IMR-90 (cell line): ENCODE results near the gene TRIM66. TPM values are rescaled to one million over a fixed set of nuclear protein-coding genes. Genes with fewer than 3 reads are reported as not detected.

Experiments
- ATAC-seq: fragments of 200-7000 bp; cut with Tn5 transposase; 2 replicates; pipeline ENCODE4 v1.9.1; 2020; ENCODE audit warnings: low read depth, mild to moderate bottlenecking, moderate library complexity
- BruUV-seq: library from RNA; stranded (reverse); fragments of 400-500 nt; replicated peaks from 2 replicates; lab custom pipeline; 2021; lab: Mats Ljungman, UMichigan
- CTCF ChIA-PET: fragments of 300-600 bp; formaldehyde crosslinking; extraction: SDS; loops from one replicate; lab custom pipeline; 2021; ENCODE audit warnings: antibody characterized with exemption; lab: Yijun Ruan, JAX
- POLR2A ChIA-PET: fragments of 300-600 bp; sonication (Branson Sonifier 250); formaldehyde crosslinking; loops from one replicate; lab custom pipeline; 2022; ENCODE audit warnings: antibody characterized with exemption; ENCODE audit not compliant: unreplicated experiment; lab: Charles Lee
- DNase-seq: peaks from one replicate; pipeline ENCODE4 v3.0.0; 2013
- H2AFZ ChIP-seq: replicated peaks from 2 replicates; pipeline ENCODE3; 2013; ENCODE audit warnings: low read length, mild to moderate bottlenecking; ENCODE audit not compliant: poor library complexity
- H2AK5ac ChIP-seq: 2 replicates; pipeline ENCODE4 v1.6.1; 2013; ENCODE audit warnings: low read depth, low read length, inconsistent platforms
- H2AK9ac ChIP-seq: replicated peaks from 2 replicates; pipeline ENCODE3; 2013; ENCODE audit warnings: mild to moderate bottlenecking, low read depth, low read length, moderate library complexity; ENCODE audit not compliant: poor library complexity
- H2BK120ac ChIP-seq: 2 replicates; pipeline ENCODE4 v1.6.1; 2013; ENCODE audit warnings: low read depth, low read length, inconsistent platforms
- H2BK15ac ChIP-seq: 3 replicates; pipeline ENCODE4 v1.6.1; 2013; ENCODE audit warnings: low read depth, low read length, inconsistent platforms
- H2BK20ac ChIP-seq: 2 replicates; pipeline ENCODE4 v1.6.1; 2013; ENCODE audit warnings: low read depth, mild to moderate bottlenecking, inconsistent platforms, low read length, moderate library complexity
- H2BK5ac ChIP-seq: 2 replicates; pipeline ENCODE4 v1.6.1; 2013; ENCODE audit warnings: mild to moderate bottlenecking, low read depth, low read length, inconsistent platforms; ENCODE audit not compliant: poor library complexity, severe bottlenecking
- H3K14ac ChIP-seq: replicated peaks from 2 replicates; pipeline ENCODE4 v1.6.1; 2013; ENCODE audit warnings: low read depth, low read length, inconsistent platforms
- H3K18ac ChIP-seq: 2 replicates; pipeline ENCODE4 v1.6.1; 2013; ENCODE audit warnings: low read depth, low read length, control low read depth
- H3K23ac ChIP-seq: 2 replicates; pipeline ENCODE4 v1.6.1; 2013; ENCODE audit warnings: low read depth, low read length, inconsistent platforms
- H3K27ac ChIP-seq: 2 replicates; pipeline ENCODE4 v1.5.1; 2013; ENCODE audit warnings: mild to moderate bottlenecking, control low read depth, low read length; ENCODE audit not compliant: insufficient read depth
- H3K27me3 ChIP-seq: 2 replicates; pipeline ENCODE4 v1.6.1; 2013; ENCODE audit warnings: low read length; ENCODE audit not compliant: control insufficient read depth, insufficient read depth
- H3K36me3 ChIP-seq: 2 replicates; pipeline ENCODE4 v1.6.1; 2013; ENCODE audit warnings: low read length, mixed read lengths; ENCODE audit not compliant: control insufficient read depth, insufficient read depth
- H3K4ac ChIP-seq: 2 replicates; pipeline ENCODE4 v1.6.1; 2013; ENCODE audit warnings: low read depth, low read length, inconsistent platforms
- H3K4me1 ChIP-seq: 2 replicates; pipeline ENCODE4 v1.6.1; 2013; ENCODE audit warnings: low read length, mixed read lengths; ENCODE audit not compliant: control insufficient read depth, insufficient read depth
- H3K4me2 ChIP-seq: 2 replicates; pipeline ENCODE4 v1.6.1; 2013; ENCODE audit warnings: low read depth, mild to moderate bottlenecking, control low read depth, low read length, moderate library complexity
- H3K4me3 ChIP-seq: 2 replicates; pipeline ENCODE4 v1.5.1; 2013; ENCODE audit warnings: low read depth, mild to moderate bottlenecking, control low read depth, low read length, moderate library complexity; ENCODE audit not compliant: insufficient read depth
- H3K56ac ChIP-seq: 2 replicates; pipeline ENCODE4 v1.6.1; 2013; ENCODE audit warnings: low read length, inconsistent platforms; ENCODE audit not compliant: insufficient read depth; ENCODE audit errors: extremely low read depth
- H3K79me1 ChIP-seq, 2 experiments: 2 replicates each; pipeline ENCODE4 v1.6.1; 2013; ENCODE audit warnings: low read length in 2 of 2, inconsistent platforms in 1 of 2, low read depth in 1 of 2
- H3K9ac ChIP-seq: 2 replicates; pipeline ENCODE4 v1.6.1; 2013; ENCODE audit warnings: low read depth, low read length, control low read depth
- H3K9me1 ChIP-seq: 2 replicates; pipeline ENCODE4 v1.6.1; 2013; ENCODE audit warnings: low read length, inconsistent platforms; ENCODE audit not compliant: insufficient read depth
- H3K9me3 ChIP-seq: 2 replicates; pipeline ENCODE4 v1.6.1; 2013; ENCODE audit warnings: low read length; ENCODE audit not compliant: control insufficient read depth, insufficient read depth
- H4K20me1 ChIP-seq: 2 replicates; pipeline ENCODE4 v1.6.1; 2013; ENCODE audit warnings: low read length, inconsistent platforms; ENCODE audit not compliant: insufficient read depth
- H4K5ac ChIP-seq: 2 replicates; pipeline ENCODE4 v1.6.1; 2013; ENCODE audit warnings: mild to moderate bottlenecking, low read depth, low read length, control low read depth
- H4K8ac ChIP-seq, 2 experiments: 2 replicates each; pipeline ENCODE4 v1.6.1; 2013; ENCODE audit warnings: low read depth in 2 of 2, low read length in 2 of 2, control low read depth in 1 of 2, inconsistent platforms in 1 of 2
- H4K91ac ChIP-seq: 2 replicates; pipeline ENCODE4 v1.6.1; 2013; ENCODE audit warnings: low read depth, low read length, inconsistent platforms; ENCODE audit not compliant: insufficient read depth
- MXI1 ChIP-seq: IDR thresholded peaks from 2 replicates; pipeline ENCODE4 v1.6.1; 2012; ENCODE audit warnings: low read depth, mild to moderate bottlenecking, low read length, moderate library complexity, borderline replicate concordance
- RAD21 ChIP-seq: IDR thresholded peaks from 2 replicates; pipeline ENCODE4 v1.6.1; 2012; ENCODE audit warnings: low read length, improper control_type of control experiment
- RCOR1 ChIP-seq: IDR thresholded peaks from 2 replicates; pipeline ENCODE4 v1.6.1; 2012; ENCODE audit warnings: mild to moderate bottlenecking, low read length, improper control_type of control experiment; ENCODE audit not compliant: insufficient replicate concordance
- WGBS, 2 experiments: methylation state at CpG; one replicate each; pipeline versions ENCODE4 v1.1.5 to v1.1.7; 2013; ENCODE audit warnings: missing lambda C conversion rate in 2 of 2; ENCODE audit not compliant: insufficient read length in 1 of 2; ENCODE audit errors: extremely low coverage in 2 of 2; 5-methylcytosine and 5-hydroxymethylcytosine counted together
- dilution Hi-C: fragments of 300-500 bp; cut with HindIII; formaldehyde crosslinking; loops from one replicate; pipeline ENCODE4 v1.14.3; 2018; ENCODE audit warnings: low sequenced_read_pairs; ENCODE audit not compliant: unreplicated experiment
- in situ Hi-C: fragments of 300-500 bp; cut with MboI; formaldehyde crosslinking; loops from 3 replicates; pipeline ENCODE4 v1.14.3; 2019; ENCODE audit warnings: low sequenced_read_pairs, inconsistent platforms, mixed read lengths
- intact Hi-C: fragments of 100-400 bp; cut with micrococcal nuclease; formaldehyde crosslinking; loops from 2 replicates; pipeline ENCODE4 v1.10.0; 2022
- polyA plus RNA-seq, 3 experiments: library from polyadenylated mRNA; depleted of rRNA; stranded (reverse); fragments of >200 nt; gene quantifications; 2 replicates each; pipeline ENCODE4 v1.2.3, GENCODE V29; 2012; ENCODE audit warnings: low replicate concordance in 1 of 3
- total RNA-seq: library from RNA; depleted of rRNA; stranded (reverse); fragments of >200 nt; gene quantifications from 2 replicates; pipeline ENCODE4 v1.2.3, GENCODE V29; 2012

TRIM66 gene
- total and polyA plus RNA-seq, 2 of the 4 experiments (the other 2 are of a cell fraction): 4.4 to 5.0 TPM

DNA sequence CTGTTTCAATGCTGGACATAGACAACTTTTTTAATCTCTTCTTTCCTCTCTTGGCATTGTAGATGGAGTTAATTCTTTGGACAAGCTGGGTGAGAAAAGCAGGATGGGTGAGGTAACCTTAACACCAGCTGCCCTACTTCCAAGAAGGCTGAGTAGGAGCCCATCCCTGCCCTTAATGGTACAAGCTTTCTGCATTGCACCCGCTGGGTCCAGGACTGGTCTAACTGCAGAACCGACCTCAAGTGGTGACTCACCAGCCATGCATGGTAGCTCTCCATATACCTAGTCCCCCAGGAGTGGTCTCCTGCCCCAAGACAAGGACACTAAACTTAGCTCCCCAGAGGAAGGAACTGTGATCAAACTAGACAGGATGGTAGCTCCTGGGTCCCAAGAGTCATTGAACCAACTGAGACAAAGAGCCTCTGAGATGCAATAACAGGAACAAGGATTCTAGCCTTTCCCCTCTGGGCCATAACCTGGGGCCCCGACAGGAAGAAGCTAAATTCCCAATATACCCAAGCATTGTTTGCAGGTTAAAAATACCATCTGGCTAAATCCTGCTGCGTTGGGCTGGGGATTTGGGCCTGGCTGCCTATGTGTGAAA, 32.3 kb upstream of the TRIM66 start (continued):
- no peak for TF ChIP-seq MXI1

DNA sequence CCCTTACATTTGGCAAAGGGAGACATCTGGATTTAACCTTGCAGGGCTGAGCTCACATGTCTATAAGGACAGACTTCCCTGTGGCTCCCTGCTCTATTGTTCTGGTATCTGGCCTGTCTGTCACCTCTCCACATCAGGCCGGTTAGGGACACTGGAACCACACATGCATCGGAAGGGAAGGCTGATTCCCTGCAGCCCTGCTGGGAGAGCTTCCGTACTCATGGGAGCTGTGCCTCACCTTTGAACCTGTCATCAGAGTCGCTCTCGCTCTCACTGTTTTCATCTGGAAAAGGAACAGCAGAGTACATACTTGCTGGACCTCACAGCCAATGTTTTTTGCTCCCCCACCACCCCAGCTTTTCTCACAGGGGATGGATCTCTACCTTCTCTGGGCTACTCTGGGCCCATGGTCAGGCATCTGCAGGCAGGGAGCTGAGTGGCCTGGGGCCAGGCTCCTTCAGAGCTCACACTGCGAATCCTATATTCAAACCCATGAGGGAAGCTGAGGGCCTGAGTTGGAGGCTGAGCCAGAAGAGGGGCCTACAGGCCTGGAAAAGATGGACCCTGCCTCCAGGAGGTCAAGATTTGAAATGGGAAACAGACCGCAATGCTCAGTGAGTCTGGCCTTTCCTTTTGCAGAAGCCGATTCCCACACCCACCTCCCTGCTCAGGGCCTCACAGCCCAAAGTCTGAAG, 31.4 kb upstream of the TRIM66 start:
- Histone ChIP-seq H3K14ac (0 out of 2 replicates have a peak overlapping the region, but pooled peaks have one; percentile 61), H3K9me3 (no peaks in the 10 kb centered on the region), H3K27ac (no peak overlapping the region), H3K23ac (0 out of 2 replicates have a peak overlapping the region, but pooled peaks have one; percentile 45), H3K27me3 (no peaks in the 10 kb centered on the region), H2AFZ (no peak overlapping the region), H2AK9ac (peak overlapping the region; percentile 18), H3K4ac (0 out of 2 replicates have a peak overlapping the region, but pooled peaks have one; percentile 99), H3K4me3 (no peak overlapping the region), H2AK5ac (peak overlapping the region; percentile 52), H3K9ac (no peak overlapping the region), H3K18ac (no peak overlapping the region), H3K36me3 (peaks cover 58% of the 10 kb centered on the region), H4K5ac (no peak overlapping the region), H2BK5ac (no peak overlapping the region), H4K91ac (peak overlapping the region; percentile 50), H2BK20ac (no peak overlapping the region; the same call in 1 of the 2 replicates), H4K8ac (peak overlapping the region in 1 of 2 experiments; percentile 3; a peak in 1 of 4 replicates), H3K4me2 (no peak overlapping the region), H3K79me1 (peaks cover 12 to 80% of the 10 kb centered on the region in 2 experiments; a peak in 3 of 4 replicates), H3K9me1 (peaks cover 49% of the 10 kb centered on the region), H2BK15ac (0 out of 3 replicates have a peak overlapping the region, but pooled peaks have one; percentile 3), H4K20me1 (no peaks in the 10 kb centered on the region), H3K4me1 (peaks cover 29% of the 10 kb centered on the region), H3K56ac (no peak overlapping the region), H2BK120ac (0 out of 2 replicates have a peak overlapping the region, but pooled peaks have one; percentile 58)
- BruUV-seq: no TSS peak
- TF ChIP-seq RAD21: no peak
- no peak for TF ChIP-seq RCOR1
- in situ Hi-C loops (no loop called here), dilution Hi-C loops (no loop called here), intact Hi-C loops (no loop called here)
- DNase-seq (no peak), ATAC-seq (no peak)
- CTCF ChIA-PET: no interaction called here
- POLR2A ChIA-PET: interaction anchor here (0.6 kb wide), 1 partner anchor 17 kb away, joined by 3 read pairs; no protein-coding TSS in a partner anchor
- 96% methylated on average over 4 of the region's 8 CpGs; no CpG with 5 or more reads in 1 of the 2 experiments for WGBS, 2 experiments
